ENCODE measurements around the gene SH3RF2. TPM values are rescaled to one million over a fixed set of nuclear protein-coding genes. Genes with fewer than 3 reads are reported as not detected.

SH3RF2 gene
- total and polyA plus RNA-seq, 10 of the 15 experiments (the other 5 are each of a cell fraction or from before 2014, with no cell fraction given), result 0.15 TPM; not detected in 9

GRCh38 chr5:146091881-146092280 is 155.5 kb downstream of the SH3RF2 start:
- SMC1A ChIA-PET (ENCODE audit: uncharacterized antibody, unreplicated experiment), result no interaction called here
- no TSS peak for BruUV-seq (replicated peaks)
- in situ Hi-C loops (cut with MboI), result no loop called here

More at GRCh38 chr5:146091881-146092280, 155.5 kb downstream of the SH3RF2 start:
- Histone ChIP-seq H3K9me3 (replicated peaks; ENCODE audit: control insufficient read depth, insufficient read depth, low read length) (no peaks in the 10 kb centered on the region), H3K9ac (ENCODE audit: control insufficient read depth, insufficient read depth, low read length) (no peak overlapping the region), H4K20me1 (ENCODE audit: control insufficient read depth, insufficient read depth) (no peaks in the 10 kb centered on the region), H3K4me1 (ENCODE audit: control insufficient read depth, insufficient read depth, low read length) (no peaks in the 10 kb centered on the region), H2AFZ (ENCODE audit: control insufficient read depth, low read depth, low read length) (no peak overlapping the region), H3K27ac (ENCODE audit: control insufficient read depth, insufficient read depth) (no peak overlapping the region), H3K36me3 (ENCODE audit: control insufficient read depth in 2 of 2, insufficient read depth in 2 of 2, low read length in 1 of 2) (no peaks in the 10 kb centered on the region), H3K4me3 (no peak overlapping the region), H3K79me2 (ENCODE audit: control insufficient read depth, insufficient read depth, low read length) (no peaks in the 10 kb centered on the region), H3K27me3 (replicated peaks in 1 of 2; ENCODE audit: control insufficient read depth in 2 of 2, insufficient read depth in 2 of 2, low read length in 1 of 2) (no peaks in the 10 kb centered on the region), H3K4me2 (ENCODE audit: control insufficient read depth, insufficient read depth) (no peak overlapping the region)
- RAD21 ChIA-PET (ENCODE audit: unreplicated experiment), result no interaction called here
- intact Hi-C loops (cut with micrococcal nuclease; ENCODE audit: unreplicated experiment), result no loop called here
- TF ChIP-seq KLF5 (IDR thresholded peaks at IDR 0.05; ENCODE audit: partially characterized antibody) (no peak), ZNF274 (IDR thresholded peaks at IDR 0.05; ENCODE audit: insufficient read depth, insufficient read length) (no peak), ZSCAN29 (IDR thresholded peaks at IDR 0.05) (no peak), CREM (IDR thresholded peaks at IDR 0.05; ENCODE audit: low read depth) (no peak), MYB (IDR thresholded peaks at IDR 0.05; ENCODE audit: borderline replicate concordance, low read depth, low read length) (no peak), RB1 (IDR thresholded peaks at IDR 0.05; ENCODE audit: borderline replicate concordance) (no peak), LARP7 (IDR thresholded peaks at IDR 0.05) (no peak), SIX5 (IDR thresholded peaks at IDR 0.05; ENCODE audit: low read depth, low read length, severe bottlenecking) (no peak)
- TF ChIP-seq, protein P1, sequence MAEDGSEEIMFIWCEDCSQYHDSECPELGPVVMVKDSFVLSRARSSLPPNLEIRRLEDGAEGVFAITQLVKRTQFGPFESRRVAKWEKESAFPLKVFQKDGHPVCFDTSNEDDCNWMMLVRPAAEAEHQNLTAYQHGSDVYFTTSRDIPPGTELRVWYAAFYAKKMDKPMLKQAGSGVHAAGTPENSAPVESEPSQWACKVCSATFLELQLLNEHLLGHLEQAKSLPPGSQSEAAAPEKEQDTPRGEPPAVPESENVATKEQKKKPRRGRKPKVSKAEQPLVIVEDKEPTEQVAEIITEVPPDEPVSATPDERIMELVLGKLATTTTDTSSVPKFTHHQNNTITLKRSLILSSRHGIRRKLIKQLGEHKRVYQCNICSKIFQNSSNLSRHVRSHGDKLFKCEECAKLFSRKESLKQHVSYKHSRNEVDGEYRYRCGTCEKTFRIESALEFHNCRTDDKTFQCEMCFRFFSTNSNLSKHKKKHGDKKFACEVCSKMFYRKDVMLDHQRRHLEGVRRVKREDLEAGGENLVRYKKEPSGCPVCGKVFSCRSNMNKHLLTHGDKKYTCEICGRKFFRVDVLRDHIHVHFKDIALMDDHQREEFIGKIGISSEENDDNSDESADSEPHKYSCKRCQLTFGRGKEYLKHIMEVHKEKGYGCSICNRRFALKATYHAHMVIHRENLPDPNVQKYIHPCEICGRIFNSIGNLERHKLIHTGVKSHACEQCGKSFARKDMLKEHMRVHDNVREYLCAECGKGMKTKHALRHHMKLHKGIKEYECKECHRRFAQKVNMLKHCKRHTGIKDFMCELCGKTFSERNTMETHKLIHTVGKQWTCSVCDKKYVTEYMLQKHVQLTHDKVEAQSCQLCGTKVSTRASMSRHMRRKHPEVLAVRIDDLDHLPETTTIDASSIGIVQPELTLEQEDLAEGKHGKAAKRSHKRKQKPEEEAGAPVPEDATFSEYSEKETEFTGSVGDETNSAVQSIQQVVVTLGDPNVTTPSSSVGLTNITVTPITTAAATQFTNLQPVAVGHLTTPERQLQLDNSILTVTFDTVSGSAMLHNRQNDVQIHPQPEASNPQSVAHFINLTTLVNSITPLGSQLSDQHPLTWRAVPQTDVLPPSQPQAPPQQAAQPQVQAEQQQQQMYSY (CRISPR knock-in tag; IDR thresholded peaks at IDR 0.05), result no peak
- POLR2A ChIA-PET, result no interaction called here
- no peak for ATAC-seq
- CTCF ChIA-PET, result interaction anchor here (0.6 to 0.7 kb wide), 2 partner anchors 30 to 145 kb away, joined by 3 read pairs; no protein-coding TSS in a partner anchor
- 95% methylated on average over 3 of the region's 3 CpGs for WGBS (ENCODE audit: insufficient coverage, insufficient replicate concordance, low lambda C conversion rate, missing lambda C conversion rate)
- FAIRE-seq, result no peak
- DNase-seq (ENCODE audit: low read depth, low spot score), result no peak

Data from GM12878 (cell line).